Neural cell (in vitro differentiated cells): ENCODE results near the gene ERC2.

Experiments
- EP300 ChIP-seq: fragments of 450-650 bp; conservative IDR thresholded peaks from 2 replicates; pipeline ENCODE4 v1.6.1; 2014; ENCODE audit warnings: antibody characterized with exemption, mild to moderate bottlenecking, moderate library complexity; ENCODE audit not compliant: poor library complexity, severe bottlenecking
- EZH2 ChIP-seq: fragments of 200-600, 300-800 bp; shearing (Covaris generic), sonication (generic); IDR thresholded peaks from 2 replicates; pipeline ENCODE4 v1.6.1; 2014; ENCODE audit warnings: antibody characterized with exemption, low read length, borderline replicate concordance, mild to moderate bottlenecking; ENCODE audit not compliant: insufficient read depth, poor library complexity, severe bottlenecking
- POLR2AphosphoS5 ChIP-seq: IDR thresholded peaks from 2 replicates; pipeline ENCODE4 v1.6.1; 2012
- RAD21 ChIP-seq: fragments of 450-650 bp; conservative IDR thresholded peaks from 2 replicates; pipeline ENCODE4 v1.6.1; 2014; ENCODE audit warnings: antibody characterized with exemption, mild to moderate bottlenecking, moderate library complexity
- SMC3 ChIP-seq: fragments of 450-650 bp; conservative IDR thresholded peaks from 2 replicates; pipeline ENCODE4 v1.6.1; 2014; ENCODE audit warnings: antibody characterized with exemption, mild to moderate bottlenecking, moderate library complexity; ENCODE audit not compliant: poor library complexity
- TF ChIP-seq, protein P1 (sequence below): fragments of 450-650 bp; IDR thresholded peaks from 2 replicates; pipeline ENCODE4 v1.5.1; 2014; ENCODE audit warnings: antibody characterized with exemption, mild to moderate bottlenecking, moderate library complexity; ENCODE audit not compliant: poor library complexity, severe bottlenecking
- TF ChIP-seq, protein P2 (sequence below): IDR thresholded peaks from 2 replicates; pipeline ENCODE4 v1.6.1; 2012; ENCODE audit warnings: borderline replicate concordance

DNA sequence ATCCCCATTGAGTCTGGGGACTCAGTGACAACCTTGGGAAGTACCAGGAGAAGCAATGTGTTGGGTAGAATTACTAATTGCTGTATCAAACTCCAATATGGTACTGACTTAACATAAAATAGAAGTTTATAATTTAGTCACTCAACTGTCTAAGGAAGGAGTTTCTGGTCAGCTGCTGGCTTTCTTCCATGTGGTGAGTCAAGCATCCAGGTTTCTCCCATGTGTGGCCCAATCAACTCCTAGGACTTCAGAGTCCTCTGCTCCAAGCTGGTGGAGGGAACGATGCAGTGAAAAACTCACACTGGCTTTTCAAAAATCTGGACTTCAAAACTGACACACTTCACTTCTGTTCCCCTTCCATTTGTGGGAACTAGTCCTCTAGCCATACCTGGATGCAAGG is 1006.4 kb downstream of the ERC2 start:
- TF ChIP-seq, protein P1, sequence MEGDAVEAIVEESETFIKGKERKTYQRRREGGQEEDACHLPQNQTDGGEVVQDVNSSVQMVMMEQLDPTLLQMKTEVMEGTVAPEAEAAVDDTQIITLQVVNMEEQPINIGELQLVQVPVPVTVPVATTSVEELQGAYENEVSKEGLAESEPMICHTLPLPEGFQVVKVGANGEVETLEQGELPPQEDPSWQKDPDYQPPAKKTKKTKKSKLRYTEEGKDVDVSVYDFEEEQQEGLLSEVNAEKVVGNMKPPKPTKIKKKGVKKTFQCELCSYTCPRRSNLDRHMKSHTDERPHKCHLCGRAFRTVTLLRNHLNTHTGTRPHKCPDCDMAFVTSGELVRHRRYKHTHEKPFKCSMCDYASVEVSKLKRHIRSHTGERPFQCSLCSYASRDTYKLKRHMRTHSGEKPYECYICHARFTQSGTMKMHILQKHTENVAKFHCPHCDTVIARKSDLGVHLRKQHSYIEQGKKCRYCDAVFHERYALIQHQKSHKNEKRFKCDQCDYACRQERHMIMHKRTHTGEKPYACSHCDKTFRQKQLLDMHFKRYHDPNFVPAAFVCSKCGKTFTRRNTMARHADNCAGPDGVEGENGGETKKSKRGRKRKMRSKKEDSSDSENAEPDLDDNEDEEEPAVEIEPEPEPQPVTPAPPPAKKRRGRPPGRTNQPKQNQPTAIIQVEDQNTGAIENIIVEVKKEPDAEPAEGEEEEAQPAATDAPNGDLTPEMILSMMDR: no peak
- TF ChIP-seq POLR2AphosphoS5 (no peak), EZH2 (no peak), SMC3 (no peak), EP300 (no peak), RAD21 (no peak)
- TF ChIP-seq, protein P2, sequence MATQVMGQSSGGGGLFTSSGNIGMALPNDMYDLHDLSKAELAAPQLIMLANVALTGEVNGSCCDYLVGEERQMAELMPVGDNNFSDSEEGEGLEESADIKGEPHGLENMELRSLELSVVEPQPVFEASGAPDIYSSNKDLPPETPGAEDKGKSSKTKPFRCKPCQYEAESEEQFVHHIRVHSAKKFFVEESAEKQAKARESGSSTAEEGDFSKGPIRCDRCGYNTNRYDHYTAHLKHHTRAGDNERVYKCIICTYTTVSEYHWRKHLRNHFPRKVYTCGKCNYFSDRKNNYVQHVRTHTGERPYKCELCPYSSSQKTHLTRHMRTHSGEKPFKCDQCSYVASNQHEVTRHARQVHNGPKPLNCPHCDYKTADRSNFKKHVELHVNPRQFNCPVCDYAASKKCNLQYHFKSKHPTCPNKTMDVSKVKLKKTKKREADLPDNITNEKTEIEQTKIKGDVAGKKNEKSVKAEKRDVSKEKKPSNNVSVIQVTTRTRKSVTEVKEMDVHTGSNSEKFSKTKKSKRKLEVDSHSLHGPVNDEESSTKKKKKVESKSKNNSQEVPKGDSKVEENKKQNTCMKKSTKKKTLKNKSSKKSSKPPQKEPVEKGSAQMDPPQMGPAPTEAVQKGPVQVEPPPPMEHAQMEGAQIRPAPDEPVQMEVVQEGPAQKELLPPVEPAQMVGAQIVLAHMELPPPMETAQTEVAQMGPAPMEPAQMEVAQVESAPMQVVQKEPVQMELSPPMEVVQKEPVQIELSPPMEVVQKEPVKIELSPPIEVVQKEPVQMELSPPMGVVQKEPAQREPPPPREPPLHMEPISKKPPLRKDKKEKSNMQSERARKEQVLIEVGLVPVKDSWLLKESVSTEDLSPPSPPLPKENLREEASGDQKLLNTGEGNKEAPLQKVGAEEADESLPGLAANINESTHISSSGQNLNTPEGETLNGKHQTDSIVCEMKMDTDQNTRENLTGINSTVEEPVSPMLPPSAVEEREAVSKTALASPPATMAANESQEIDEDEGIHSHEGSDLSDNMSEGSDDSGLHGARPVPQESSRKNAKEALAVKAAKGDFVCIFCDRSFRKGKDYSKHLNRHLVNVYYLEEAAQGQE: no peak
